ENCODE measurements around the gene PEAK1.
"Not testable (repeated sequence)": the region's sequence is repeated elsewhere in the genome, so short reads cannot be mapped to it uniquely, and the experiment has no call there.

PEAK1 gene

GRCh38 chr15:77163781-77164384, 256.0 kb downstream of the PEAK1 start:
- TF ChIP-seq CTCF (IDR thresholded peaks at IDR 0.05; ENCODE audit: low read depth, low read length), result no peak
- no peak for DNase-seq (ENCODE audit: extremely low read depth, low read depth)

DNA sequence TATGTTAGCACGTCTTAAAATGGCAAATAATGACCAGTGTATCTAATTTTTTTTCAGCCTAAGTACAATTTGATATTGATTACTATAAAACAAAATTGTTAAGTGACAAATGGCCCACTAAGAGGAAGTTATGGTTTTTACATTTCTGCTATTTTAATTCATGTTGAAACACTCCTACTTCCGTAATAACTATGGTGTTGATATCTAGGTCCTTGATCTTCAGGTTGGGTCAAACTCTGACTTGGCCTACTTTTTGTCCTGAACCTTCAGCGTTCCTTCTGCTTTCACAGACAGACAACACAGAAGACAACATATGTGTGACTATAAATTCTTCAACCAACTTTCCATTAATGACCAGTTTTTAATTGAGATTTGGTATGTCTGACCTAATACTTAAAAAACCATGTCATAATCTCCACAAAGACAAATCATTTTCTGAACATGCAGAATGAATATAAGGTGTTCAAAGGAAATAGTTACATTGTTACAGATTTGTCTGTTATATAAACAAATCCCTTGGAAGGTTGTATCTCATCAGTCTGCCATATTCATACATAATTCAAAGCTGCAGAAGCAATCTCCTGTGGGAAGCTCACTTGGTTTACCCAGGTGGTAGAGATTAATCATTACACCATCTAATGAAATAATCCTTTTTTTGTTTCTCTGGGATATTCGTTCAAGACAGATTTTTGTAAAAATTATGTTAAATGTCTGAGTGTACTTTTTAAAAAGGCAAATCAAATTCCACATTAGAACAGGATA, 256.9 kb downstream of the PEAK1 start:
- TF ChIP-seq CTCF (IDR thresholded peaks at IDR 0.05; ENCODE audit: low read depth, low read length), result no peak
- DNase-seq (ENCODE audit: extremely low read depth, low read depth), result no peak

DNA sequence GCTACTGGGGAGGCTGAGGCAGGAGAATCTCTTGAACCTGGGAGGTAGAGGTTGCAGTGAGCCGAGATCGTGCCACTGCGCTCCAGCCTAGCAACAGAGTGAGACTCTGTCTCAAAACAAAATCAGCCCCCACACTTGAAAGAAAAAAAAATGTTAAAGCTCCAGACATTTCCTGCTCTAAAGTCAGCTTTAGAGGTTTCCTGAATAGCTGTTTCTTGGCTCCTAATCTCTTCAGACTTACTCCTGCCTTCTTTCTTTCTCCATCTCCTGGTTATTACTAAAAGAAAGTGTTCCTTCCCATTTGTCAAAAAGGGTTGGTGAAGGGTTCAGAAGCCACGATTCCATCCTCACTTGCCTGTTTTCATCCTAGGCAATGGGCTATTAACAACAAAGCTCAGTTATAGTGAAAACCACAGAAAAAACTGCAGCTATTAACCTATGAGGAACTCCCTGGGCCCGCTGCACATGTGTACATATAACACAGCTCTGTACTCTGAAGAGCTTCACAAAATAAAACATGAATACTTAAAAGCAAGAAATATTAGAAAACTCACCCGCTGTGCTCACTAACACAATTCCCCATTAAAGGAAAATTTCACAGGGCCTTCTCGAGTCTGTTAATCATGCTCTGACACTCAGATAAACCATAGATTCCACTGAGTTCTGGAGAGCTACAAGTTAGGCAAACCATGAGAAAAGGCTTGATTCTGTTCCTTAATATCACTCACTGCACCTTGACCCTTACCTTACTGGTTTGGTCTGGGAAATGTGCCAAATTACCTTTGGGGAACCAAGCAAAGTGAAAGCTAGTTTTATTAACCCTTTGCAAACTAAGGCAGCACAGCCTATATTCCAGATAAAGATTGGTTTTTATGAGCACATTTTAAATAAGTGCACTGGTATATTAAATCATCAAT, 259.1 kb downstream of the PEAK1 start:
- no peak for DNase-seq (ENCODE audit: extremely low read depth, low read depth)
- no peak for TF ChIP-seq CTCF (IDR thresholded peaks at IDR 0.05; ENCODE audit: low read depth, low read length)

DNA sequence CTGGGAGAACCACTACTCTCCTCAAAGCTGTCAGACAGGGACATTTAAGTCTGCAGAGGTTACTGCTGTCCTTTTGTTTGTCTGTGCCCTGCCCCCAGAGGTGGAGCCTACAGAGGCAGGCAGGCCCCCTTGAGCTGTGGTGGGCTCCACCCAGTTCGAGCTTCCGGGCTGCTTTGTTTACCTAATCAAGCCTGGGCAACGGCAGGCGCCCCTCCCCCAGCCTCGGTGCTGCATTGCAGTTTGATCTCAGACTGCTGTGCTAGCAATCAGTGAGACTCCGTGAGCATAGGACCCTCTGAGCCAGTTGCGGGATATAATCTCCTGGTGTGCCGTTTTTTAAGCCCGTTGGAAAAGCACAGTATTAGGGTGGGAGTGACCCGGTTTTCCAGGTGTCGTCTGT, 263.9 kb downstream of the PEAK1 start:
- not testable (repeated sequence) for DNase-seq (ENCODE audit: extremely low read depth, low read depth)

DNA sequence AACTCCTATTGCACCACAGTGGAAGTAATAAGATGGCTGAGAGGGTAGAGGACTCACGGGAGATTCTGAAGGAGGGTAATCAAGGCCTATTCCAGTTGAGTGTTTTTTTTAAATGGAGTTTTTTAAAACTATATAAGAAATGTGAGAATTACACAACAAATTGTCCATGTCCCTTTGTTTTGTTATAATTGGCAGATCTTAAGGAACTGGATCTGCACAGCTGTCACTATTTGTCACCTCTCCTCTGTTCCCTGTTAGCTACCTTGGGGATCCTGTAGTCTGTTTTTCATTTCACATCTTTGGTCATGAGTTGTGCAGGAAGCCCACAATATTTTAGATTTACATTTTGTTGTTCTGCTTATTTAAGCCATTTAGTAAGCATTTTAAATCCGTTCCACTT, 271.7 kb downstream of the PEAK1 start:
- no peak for TF ChIP-seq CTCF (IDR thresholded peaks at IDR 0.05; ENCODE audit: low read depth, low read length)
- no peak for DNase-seq (ENCODE audit: extremely low read depth, low read depth)

DNA sequence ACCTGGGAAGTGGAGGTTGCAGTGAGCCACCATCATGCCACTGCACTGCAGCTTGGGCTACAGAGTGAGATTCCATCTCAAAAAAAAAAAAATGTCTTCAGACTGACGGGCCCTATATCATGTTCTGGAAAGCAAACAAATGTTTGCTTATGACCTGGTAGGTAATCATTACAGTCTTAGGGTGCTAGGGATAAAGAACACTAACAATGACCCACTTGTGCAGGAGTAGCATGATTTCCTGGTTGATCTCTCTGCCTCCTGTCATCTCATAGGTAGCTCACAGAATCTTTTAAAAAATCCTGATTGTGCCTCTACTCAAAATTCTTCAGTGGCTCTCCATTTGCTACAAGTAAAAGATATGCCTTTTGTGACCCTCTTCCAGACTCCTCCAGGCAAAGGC, 274.5 kb downstream of the PEAK1 start:
- DNase-seq (ENCODE audit: extremely low read depth, low read depth), result no peak
- no peak for TF ChIP-seq CTCF (IDR thresholded peaks at IDR 0.05; ENCODE audit: low read depth, low read length)

DNA sequence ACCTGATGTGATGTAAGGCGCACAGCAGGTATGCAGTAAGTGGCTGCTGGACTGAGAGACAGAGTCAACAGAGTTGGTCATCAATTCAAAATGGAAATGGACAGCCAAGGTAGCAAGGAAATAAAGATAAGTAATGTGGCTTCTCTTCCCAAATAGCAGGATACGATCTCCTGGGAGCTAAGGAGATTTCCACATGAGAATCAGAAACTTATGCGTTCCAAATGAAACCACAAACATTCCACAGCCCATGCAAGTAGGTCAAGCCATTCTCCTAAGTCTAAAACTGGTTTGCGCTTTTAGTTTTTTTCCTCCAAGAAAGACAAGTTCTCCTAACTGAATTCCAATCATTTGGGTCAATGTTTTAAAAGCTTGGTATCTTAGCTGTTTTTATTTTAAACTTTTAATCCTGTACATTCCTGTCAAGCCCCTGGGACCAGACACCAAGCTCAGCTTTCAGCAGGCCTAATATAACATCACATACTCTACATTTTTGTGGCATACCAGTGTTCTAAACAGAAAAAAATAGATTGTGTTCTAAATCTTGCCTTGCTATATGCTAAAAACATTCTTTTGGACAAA, 275.3 kb downstream of the PEAK1 start:
- no peak for TF ChIP-seq CTCF (IDR thresholded peaks at IDR 0.05; ENCODE audit: low read depth, low read length)
- DNase-seq (ENCODE audit: extremely low read depth, low read depth), result peak; percentile 86
